Measurements from ENCODE around the gene RALGPS1.

DNA sequence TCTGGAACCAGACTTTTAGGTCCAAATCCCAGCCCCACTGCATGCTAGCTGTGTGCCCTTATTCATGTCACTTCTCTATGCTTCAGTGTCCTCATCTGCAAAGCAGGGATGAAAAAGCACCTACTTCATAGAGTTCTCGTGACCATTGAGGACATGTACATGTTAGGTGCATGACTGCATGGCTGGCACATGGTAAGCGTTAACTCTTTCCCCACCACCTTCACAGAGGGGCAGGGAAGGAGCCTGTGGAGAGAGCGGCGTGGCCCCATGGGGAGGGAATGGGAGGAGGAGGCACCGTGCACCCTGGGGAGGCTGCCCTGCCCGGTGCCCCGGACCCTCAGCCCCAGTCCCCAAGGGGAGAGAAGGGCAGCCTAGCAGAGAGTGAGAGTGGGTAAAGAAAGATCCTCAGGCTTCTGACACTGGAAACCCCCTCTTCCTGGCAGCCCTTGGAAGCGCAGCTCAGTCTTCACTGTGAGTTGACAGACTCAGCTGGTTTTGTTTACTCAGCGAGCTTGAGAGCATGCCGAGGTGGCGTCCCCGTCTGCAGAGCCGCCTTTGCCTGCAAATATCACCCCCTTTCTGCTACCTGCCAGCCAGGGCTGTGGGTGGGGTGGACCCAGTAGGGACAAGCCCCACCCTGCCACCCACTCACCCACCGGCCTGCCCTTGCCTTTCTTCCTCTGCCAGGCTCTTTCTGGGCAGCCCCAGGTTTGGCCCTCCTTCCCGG, 218.5 kb downstream of the RALGPS1 start:
- TF ChIP-seq, protein P1, sequence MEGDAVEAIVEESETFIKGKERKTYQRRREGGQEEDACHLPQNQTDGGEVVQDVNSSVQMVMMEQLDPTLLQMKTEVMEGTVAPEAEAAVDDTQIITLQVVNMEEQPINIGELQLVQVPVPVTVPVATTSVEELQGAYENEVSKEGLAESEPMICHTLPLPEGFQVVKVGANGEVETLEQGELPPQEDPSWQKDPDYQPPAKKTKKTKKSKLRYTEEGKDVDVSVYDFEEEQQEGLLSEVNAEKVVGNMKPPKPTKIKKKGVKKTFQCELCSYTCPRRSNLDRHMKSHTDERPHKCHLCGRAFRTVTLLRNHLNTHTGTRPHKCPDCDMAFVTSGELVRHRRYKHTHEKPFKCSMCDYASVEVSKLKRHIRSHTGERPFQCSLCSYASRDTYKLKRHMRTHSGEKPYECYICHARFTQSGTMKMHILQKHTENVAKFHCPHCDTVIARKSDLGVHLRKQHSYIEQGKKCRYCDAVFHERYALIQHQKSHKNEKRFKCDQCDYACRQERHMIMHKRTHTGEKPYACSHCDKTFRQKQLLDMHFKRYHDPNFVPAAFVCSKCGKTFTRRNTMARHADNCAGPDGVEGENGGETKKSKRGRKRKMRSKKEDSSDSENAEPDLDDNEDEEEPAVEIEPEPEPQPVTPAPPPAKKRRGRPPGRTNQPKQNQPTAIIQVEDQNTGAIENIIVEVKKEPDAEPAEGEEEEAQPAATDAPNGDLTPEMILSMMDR (IDR thresholded peaks at IDR 0.05): no peak
- TF ChIP-seq FOXJ3 (CRISPR knock-in tag; IDR thresholded peaks at IDR 0.05; ENCODE audit: borderline replicate concordance) (no peak), TCF7 (CRISPR knock-in tag; IDR thresholded peaks at IDR 0.05; ENCODE audit: low read depth) (no peak), ZNF396 (CRISPR knock-in tag; IDR thresholded peaks at IDR 0.05; ENCODE audit: borderline replicate concordance) (no peak), ETV6 (CRISPR knock-in tag; IDR thresholded peaks at IDR 0.05) (no peak), RORB (CRISPR knock-in tag; IDR thresholded peaks at IDR 0.05) (no peak), ZBTB21 (CRISPR knock-in tag; IDR thresholded peaks at IDR 0.05; ENCODE audit: borderline replicate concordance) (no peak)
- TF ChIP-seq, protein P2, sequence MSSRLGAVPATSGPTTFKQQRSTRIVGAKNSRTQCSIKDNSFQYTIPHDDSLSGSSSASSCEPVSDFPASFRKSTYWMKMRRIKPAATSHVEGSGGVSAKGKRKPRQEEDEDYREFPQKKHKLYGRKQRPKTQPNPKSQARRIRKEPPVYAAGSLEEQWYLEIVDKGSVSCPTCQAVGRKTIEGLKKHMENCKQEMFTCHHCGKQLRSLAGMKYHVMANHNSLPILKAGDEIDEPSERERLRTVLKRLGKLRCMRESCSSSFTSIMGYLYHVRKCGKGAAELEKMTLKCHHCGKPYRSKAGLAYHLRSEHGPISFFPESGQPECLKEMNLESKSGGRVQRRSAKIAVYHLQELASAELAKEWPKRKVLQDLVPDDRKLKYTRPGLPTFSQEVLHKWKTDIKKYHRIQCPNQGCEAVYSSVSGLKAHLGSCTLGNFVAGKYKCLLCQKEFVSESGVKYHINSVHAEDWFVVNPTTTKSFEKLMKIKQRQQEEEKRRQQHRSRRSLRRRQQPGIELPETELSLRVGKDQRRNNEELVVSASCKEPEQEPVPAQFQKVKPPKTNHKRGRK (CRISPR knock-in tag; IDR thresholded peaks at IDR 0.05; ENCODE audit: borderline replicate concordance): no peak
- TF ChIP-seq, protein P3, sequence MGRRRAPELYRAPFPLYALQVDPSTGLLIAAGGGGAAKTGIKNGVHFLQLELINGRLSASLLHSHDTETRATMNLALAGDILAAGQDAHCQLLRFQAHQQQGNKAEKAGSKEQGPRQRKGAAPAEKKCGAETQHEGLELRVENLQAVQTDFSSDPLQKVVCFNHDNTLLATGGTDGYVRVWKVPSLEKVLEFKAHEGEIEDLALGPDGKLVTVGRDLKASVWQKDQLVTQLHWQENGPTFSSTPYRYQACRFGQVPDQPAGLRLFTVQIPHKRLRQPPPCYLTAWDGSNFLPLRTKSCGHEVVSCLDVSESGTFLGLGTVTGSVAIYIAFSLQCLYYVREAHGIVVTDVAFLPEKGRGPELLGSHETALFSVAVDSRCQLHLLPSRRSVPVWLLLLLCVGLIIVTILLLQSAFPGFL (CRISPR knock-in tag; IDR thresholded peaks at IDR 0.05; ENCODE audit: borderline replicate concordance): no peak
- TF ChIP-seq, protein P4, sequence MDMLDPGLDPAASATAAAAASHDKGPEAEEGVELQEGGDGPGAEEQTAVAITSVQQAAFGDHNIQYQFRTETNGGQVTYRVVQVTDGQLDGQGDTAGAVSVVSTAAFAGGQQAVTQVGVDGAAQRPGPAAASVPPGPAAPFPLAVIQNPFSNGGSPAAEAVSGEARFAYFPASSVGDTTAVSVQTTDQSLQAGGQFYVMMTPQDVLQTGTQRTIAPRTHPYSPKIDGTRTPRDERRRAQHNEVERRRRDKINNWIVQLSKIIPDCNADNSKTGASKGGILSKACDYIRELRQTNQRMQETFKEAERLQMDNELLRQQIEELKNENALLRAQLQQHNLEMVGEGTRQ (CRISPR knock-in tag; IDR thresholded peaks at IDR 0.05): no peak
- TF ChIP-seq, protein P5, sequence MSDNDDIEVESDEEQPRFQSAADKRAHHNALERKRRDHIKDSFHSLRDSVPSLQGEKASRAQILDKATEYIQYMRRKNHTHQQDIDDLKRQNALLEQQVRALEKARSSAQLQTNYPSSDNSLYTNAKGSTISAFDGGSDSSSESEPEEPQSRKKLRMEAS (CRISPR knock-in tag; IDR thresholded peaks at IDR 0.05): no peak
- TF ChIP-seq, protein P6, sequence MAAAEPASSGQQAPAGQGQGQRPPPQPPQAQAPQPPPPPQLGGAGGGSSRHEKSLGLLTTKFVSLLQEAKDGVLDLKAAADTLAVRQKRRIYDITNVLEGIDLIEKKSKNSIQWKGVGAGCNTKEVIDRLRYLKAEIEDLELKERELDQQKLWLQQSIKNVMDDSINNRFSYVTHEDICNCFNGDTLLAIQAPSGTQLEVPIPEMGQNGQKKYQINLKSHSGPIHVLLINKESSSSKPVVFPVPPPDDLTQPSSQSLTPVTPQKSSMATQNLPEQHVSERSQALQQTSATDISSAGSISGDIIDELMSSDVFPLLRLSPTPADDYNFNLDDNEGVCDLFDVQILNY (CRISPR knock-in tag; IDR thresholded peaks at IDR 0.05): no peak
